Neuron (in vitro differentiated cells): ENCODE measurements around the gene RAB7A.

Experiments
- H2AFZ ChIP-seq: one replicate; pipeline ENCODE4 v1.6.1; 2013; ENCODE audit warnings: low read depth, mild to moderate bottlenecking, inconsistent platforms, low read length, moderate library complexity
- H3K27me3 ChIP-seq: one replicate; pipeline ENCODE4 v1.6.1; 2013; ENCODE audit warnings: low read length; ENCODE audit not compliant: insufficient read depth
- H3K36me3 ChIP-seq: one replicate; pipeline ENCODE4 v1.6.1; 2013; ENCODE audit warnings: low read length; ENCODE audit not compliant: insufficient read depth
- H3K4me1 ChIP-seq: one replicate; pipeline ENCODE4 v1.6.1; 2013; ENCODE audit warnings: low read length; ENCODE audit not compliant: insufficient read depth
- H3K4me3 ChIP-seq: 2 replicates; pipeline ENCODE4 v1.5.1; 2013; ENCODE audit warnings: mild to moderate bottlenecking, low read length, moderate library complexity
- H3K9me3 ChIP-seq: one replicate; pipeline ENCODE4 v1.6.1; 2013; ENCODE audit warnings: low read length

RAB7A gene

DNA sequence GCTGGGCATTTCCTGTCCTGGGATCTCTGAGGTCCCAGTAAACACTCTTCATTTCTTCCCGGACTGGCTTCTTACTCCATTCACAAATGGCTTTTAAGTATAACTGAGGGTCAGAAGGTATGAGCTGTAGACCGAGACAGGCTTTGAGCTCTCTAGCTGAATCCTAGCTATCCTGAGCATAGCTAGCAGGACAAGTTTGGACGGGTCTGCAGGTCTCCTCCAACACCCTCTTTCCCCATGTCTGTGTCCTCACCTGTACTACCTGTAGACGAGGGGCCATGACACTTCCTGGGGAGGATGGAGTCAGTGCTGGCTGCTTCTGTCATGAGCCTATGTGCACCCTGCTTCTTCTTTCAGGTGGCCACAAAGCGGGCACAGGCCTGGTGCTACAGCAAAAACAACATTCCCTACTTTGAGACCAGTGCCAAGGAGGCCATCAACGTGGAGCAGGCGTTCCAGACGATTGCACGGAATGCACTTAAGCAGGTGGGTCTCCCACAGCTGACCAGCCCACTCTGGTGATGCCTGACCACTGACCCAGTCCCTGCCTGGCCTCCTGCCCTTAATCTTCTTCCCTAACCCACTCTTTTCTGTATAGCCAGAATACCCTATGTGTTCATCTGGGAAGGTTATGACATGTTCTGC lies 81.3 kb downstream of the RAB7A start:
- H3K36me3 ChIP-seq: peaks cover 61% of the 10 kb centered on the region
- no peaks in the 10 kb centered on the region for H3K4me1 ChIP-seq

DNA sequence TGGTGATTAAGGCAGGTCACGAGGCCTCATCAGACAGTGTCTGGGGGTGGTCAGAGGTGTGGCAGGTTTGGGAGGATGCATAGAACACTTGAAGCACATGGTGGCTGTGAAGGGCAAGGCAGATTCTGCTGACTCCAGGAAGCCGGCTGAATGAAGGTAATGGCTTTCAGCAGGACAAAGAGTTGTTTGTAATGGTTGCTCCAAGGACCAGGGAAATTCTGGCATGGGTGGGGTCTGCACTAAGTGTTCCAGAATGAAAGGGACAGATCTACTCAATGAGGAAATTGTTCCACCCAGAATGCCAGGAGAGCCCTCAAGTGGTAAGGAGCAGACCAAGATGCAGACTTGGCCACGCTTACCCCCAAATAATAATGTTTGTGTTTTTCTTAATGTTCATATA lies 82.7 kb downstream of the RAB7A start:
- Histone ChIP-seq H2AFZ (no peak overlapping the region), H3K36me3 (peaks cover 70% of the 10 kb centered on the region), H3K9me3 (no peaks in the 10 kb centered on the region), H3K4me3 (no peak overlapping the region), H3K27me3 (no peaks in the 10 kb centered on the region), H3K4me1 (no peaks in the 10 kb centered on the region)

More for the DNA sequence above, 81.3 kb downstream of the RAB7A start:
- Histone ChIP-seq H2AFZ (no peak overlapping the region), H3K9me3 (no peaks in the 10 kb centered on the region), H3K4me3 (no peak overlapping the region), H3K27me3 (no peaks in the 10 kb centered on the region)

DNA sequence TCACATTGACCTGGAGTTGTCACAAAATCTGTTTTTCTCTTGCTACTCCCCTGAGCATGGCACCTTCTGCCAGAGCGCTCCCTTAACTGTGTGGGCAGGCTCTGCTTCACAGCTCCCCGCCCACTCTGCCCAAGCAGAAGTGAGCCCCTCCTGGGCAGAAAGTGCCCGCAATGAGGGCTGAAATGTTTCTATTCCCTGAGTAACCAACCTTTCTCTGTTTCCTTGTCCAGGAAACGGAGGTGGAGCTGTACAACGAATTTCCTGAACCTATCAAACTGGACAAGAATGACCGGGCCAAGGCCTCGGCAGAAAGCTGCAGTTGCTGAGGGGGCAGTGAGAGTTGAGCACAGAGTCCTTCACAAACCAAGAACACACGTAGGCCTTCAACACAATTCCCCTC lies 87.1 kb downstream of the RAB7A start:
- H3K9me3 ChIP-seq: peaks cover 2% of the 10 kb centered on the region
- H2AFZ ChIP-seq: no peak overlapping the region
- no peaks in the 10 kb centered on the region for H3K4me1 ChIP-seq
- H3K27me3 ChIP-seq: no peaks in the 10 kb centered on the region
- peaks cover 68% of the 10 kb centered on the region for H3K36me3 ChIP-seq
- H3K4me3 ChIP-seq: no peak overlapping the region

DNA sequence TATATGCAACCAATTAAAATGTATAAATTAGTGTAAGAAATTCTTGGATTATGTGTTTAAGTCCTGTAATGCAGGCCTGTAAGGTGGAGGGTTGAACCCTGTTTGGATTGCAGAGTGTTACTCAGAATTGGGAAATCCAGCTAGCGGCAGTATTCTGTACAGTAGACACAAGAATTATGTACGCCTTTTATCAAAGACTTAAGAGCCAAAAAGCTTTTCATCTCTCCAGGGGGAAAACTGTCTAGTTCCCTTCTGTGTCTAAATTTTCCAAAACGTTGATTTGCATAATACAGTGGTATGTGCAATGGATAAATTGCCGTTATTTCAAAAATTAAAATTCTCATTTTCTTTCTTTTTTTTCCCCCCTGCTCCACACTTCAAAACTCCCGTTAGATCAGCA lies 88.1 kb downstream of the RAB7A start:
- Histone ChIP-seq H3K9me3 (peaks cover 2% of the 10 kb centered on the region), H3K27me3 (no peaks in the 10 kb centered on the region), H3K4me1 (no peaks in the 10 kb centered on the region), H2AFZ (no peak overlapping the region), H3K4me3 (no peak overlapping the region), H3K36me3 (peaks cover 69% of the 10 kb centered on the region)

DNA sequence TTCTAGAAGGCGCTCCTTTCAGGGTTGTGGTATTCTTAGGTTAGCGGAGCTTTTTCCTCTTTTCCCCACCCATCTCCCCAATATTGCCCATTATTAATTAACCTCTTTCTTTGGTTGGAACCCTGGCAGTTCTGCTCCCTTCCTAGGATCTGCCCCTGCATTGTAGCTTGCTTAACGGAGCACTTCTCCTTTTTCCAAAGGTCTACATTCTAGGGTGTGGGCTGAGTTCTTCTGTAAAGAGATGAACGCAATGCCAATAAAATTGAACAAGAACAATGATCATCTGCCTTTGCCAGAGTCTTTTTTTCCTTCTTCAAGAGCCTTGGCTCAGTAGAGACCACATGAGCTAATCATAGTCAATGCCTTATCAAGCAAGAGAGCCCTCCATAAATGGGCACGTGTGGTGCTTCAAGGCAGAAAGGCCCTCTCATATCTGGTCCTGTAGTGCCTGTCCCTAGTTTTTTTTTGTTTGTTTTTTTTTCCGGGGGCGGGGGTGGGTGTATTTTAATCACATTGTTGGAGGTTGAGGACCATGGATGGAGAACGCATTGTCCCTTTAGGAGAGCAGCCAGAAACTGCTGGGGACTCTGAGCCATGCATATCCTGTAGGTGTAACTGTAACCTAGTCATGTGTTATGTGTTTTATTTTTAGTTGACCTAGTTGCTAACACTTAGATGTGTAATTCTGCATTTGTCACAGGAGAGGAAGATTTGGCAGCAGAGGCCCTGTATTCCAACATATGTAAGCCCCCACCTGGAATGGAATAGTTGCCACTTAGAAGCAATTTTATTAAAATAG lies 88.7 kb downstream of the RAB7A start:
- no peak overlapping the region for H2AFZ ChIP-seq
- no peaks in the 10 kb centered on the region for H3K27me3 ChIP-seq
- H3K4me1 ChIP-seq: no peaks in the 10 kb centered on the region
- H3K9me3 ChIP-seq: peaks cover 2% of the 10 kb centered on the region
- peaks cover 67% of the 10 kb centered on the region for H3K36me3 ChIP-seq
- H3K4me3 ChIP-seq: no peak overlapping the region

DNA sequence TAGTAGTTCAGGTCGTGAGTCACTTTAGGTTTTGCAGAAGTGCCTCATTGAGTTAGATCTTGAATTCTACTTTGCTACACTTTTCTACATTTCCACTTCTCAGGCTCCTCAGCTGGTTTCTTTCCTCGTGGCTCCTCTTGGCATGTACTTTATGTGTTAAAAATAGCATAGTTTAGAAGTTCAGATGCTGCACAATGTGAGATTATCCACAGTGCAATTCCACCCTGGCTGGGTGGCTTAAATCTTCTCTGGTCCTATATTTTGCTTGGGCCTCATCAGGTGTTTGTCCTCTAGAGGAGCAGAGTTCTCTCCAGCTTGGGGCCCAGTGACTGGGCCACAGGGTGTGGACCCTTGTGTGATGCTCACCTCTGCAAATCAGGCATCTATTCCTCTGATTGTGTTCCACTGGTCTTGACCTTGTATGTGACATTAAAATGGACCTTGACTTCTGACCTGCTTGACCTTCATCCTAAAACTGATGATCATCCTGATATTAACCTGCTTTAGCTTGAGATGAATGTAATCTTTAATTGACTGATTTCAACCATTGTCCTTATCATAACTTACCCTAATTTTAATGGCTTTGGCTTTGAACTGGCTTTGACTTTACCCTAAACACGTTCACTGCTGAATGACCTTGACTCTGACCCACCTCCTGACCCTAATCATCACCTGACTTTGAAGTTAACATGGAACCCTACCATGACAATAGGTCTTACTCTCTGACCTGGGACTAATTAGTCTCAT lies 89.5 kb downstream of the RAB7A start:
- H3K36me3 ChIP-seq: peaks cover 64% of the 10 kb centered on the region
- H3K9me3 ChIP-seq: peaks cover 2% of the 10 kb centered on the region
- H2AFZ ChIP-seq: no peak overlapping the region
- no peaks in the 10 kb centered on the region for H3K27me3 ChIP-seq
- H3K4me1 ChIP-seq: no peaks in the 10 kb centered on the region
- no peak overlapping the region for H3K4me3 ChIP-seq

DNA sequence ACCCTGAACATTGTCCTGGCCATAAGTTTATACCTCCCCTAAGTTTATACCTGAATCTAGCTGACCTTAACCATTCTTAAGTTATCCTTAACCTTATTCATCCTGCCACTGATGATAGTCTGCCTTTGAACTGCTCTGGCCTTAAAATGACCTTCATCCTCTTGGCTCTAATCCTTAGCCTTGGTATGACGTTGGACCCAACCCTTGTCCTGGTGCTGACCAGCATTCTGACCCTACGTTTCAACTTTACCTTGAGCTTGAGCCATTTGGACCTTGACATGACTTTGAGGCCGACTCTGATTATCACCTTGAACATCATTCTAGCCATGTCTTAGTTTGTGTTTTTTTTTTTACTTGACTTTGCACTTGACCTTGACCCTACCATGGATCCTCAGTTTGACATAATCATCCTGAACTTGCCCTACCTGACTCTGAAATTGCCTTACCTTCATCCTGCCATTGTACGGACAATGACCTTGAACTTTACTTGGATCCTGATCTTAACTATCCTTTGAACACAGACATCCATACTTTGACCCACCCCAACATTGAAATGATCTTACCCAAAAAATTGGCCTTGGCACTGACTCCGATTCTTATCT lies 92.3 kb downstream of the RAB7A start:
- peaks cover 46% of the 10 kb centered on the region for H3K36me3 ChIP-seq
- peaks cover 2% of the 10 kb centered on the region for H3K9me3 ChIP-seq
- H3K4me3 ChIP-seq: no peak overlapping the region
- no peaks in the 10 kb centered on the region for H3K27me3 ChIP-seq
- no peak overlapping the region for H2AFZ ChIP-seq
- H3K4me1 ChIP-seq: no peaks in the 10 kb centered on the region

DNA sequence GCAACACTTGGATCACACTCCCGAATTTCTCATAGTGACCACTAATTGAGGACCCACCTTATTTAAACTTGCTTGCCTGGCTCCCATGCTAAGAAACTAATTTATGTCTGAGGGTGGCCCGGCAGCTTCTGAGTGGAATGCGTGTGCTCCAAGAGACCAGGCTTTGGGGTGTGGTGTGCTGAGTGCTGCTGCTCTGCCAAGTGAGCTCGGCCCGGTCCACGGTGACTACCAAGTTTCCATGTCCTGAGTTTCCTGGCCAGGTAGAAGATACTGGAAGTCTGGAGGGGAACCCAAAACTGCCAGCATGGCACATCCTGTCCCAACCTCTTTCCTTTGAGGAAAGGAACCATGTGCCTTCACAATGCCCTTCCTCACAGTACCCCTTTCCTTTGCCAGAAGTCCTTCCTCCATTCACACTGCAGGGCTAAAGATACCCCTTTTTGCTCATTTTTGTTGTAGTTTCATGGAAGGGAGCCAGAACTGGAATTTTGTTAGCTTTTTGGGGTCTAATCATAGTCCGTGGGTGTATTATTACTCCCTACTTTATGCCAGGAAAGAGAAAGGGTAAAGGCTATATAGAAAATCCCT lies 94.4 kb downstream of the RAB7A start:
- H3K9me3 ChIP-seq: peaks cover 2% of the 10 kb centered on the region
- H3K36me3 ChIP-seq: peaks cover 29% of the 10 kb centered on the region
- no peaks in the 10 kb centered on the region for H3K4me1 ChIP-seq
- no peak overlapping the region for H2AFZ ChIP-seq
- H3K4me3 ChIP-seq: no peak overlapping the region
- H3K27me3 ChIP-seq: no peaks in the 10 kb centered on the region

DNA sequence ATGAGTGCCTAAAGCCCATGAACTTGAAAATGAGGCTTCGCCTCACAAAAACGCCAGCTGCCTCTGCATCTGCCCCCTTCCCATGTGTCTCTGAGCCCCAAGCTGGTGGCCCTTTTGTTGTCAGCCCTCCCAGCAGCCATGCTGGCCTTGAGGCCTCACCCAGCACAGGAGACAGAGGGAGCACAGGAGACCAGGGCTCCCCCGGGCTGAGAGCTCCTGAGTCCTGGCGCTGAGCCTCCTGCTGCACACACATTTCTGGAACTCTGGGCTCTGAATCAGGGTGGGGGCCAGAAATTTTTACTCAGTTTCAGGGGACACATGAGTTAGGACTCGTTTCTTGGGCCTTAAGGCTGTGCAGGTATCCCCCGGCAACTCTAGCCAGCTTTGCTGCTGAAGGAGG lies 97.0 kb downstream of the RAB7A start:
- no peak overlapping the region for H3K4me3 ChIP-seq

DNA sequence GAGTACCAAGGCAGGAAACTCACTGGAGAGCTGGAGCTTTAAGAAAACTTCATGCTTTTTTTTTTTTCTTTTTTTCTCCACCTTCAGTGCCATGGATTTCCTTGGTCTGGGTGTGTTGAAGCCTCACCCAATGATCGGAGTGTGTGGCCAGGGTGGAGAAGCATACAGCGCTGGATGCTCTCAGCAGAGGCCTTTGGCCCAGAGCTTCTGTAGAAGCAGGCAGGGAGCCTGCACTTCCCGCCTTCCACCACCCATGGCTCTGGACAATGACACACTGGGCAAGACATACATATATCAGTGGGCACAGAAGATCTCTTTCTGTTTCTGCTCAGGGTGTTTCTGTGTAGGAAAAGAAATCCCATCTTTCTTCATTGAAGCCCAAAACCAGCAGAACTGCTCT lies 97.6 kb downstream of the RAB7A start:
- H2AFZ ChIP-seq: no peak overlapping the region
- H3K4me3 ChIP-seq: no peak overlapping the region
- H3K4me1 ChIP-seq: no peaks in the 10 kb centered on the region
- peaks cover 8% of the 10 kb centered on the region for H3K36me3 ChIP-seq
- H3K9me3 ChIP-seq: no peaks in the 10 kb centered on the region
- no peaks in the 10 kb centered on the region for H3K27me3 ChIP-seq

More for the DNA sequence above, 97.0 kb downstream of the RAB7A start:
- Histone ChIP-seq H3K9me3 (no peaks in the 10 kb centered on the region), H3K36me3 (peaks cover 14% of the 10 kb centered on the region), H3K27me3 (no peaks in the 10 kb centered on the region), H2AFZ (no peak overlapping the region), H3K4me1 (no peaks in the 10 kb centered on the region)

DNA sequence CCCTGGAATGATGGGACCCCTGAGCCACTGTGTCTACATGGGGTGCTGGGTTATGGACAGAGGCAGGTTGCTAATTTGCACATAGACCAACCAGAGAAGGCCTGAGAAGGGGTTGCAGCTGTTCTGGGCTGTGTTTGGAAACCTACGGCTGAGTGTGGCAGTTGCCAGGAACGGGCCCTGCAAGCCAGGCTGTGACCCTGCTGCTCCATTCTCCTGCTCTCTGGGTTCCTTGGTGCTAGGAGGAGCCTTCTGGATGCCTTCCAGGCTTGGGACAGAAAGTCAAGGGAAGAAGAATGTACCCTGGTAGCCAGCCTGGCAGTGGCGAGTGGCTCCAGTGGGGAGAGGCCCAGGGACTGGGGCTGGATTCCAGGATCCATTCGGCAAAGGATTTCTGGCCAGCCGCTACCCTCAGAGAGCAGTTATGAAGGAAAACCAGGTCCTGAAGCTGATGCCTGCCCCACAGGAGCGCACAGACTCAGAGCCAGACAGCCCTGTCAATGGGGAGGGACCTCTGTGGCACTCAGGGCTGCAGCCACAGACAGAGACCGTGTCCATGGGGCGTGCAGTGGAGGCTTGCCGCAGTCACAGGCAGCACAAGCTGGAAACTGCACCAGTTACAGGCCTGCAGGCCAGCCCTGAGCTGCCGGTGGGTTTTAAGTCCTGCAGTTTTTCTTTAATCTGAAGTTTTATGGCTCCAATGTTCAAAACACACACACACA lies 98.3 kb downstream of the RAB7A start:
- no peak overlapping the region for H2AFZ ChIP-seq
- H3K4me1 ChIP-seq: no peaks in the 10 kb centered on the region
- no peaks in the 10 kb centered on the region for H3K27me3 ChIP-seq
- H3K4me3 ChIP-seq: no peak overlapping the region
- peaks cover 2% of the 10 kb centered on the region for H3K36me3 ChIP-seq
- H3K9me3 ChIP-seq: no peaks in the 10 kb centered on the region

DNA sequence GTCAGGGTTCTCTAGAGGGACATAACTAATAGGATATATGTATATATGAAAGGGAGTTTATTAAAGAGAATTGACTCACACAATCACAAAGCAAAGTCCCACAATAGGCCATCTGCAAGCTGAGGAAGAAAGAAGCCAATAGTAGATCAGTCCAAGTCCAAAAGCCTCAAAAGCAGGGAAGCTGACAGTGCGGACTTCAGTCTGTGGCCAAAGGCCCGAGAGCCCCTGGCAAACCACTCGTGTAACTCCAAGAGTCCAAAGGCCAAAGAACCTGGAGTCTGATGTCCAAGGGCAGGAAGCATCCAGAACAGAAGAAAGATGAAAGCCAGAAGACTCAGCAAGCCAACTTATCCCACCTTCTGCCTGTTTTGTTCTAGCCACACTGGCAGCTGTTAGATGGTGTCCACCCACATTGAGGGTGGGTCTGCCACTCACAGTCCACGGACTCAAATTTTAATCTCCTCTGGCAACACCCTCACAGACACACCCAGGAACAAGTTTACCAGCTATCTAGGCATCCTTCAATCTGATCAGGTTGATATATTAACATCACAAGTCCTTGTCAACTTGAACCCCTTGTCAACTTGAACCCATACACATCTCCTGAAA lies 99.2 kb downstream of the RAB7A start:
- H3K9me3 ChIP-seq: no peaks in the 10 kb centered on the region
- no peaks in the 10 kb centered on the region for H3K4me1 ChIP-seq
- H3K36me3 ChIP-seq: no peaks in the 10 kb centered on the region
- H3K4me3 ChIP-seq: no peak overlapping the region
- no peak overlapping the region for H2AFZ ChIP-seq
- H3K27me3 ChIP-seq: no peaks in the 10 kb centered on the region
